SU-DHL-6 (cell line): ENCODE results near the gene PRKAR1B.

ENCODE experiments used
- CTCF ChIP-seq: fragments of 200-600 bp; sonication (generic); IDR thresholded peaks from one replicate; pipeline ENCODE4 v1.5.1; 2017; ENCODE audit warnings: antibody characterized with exemption, mild to moderate bottlenecking, low read length, moderate library complexity; ENCODE audit not compliant: insufficient read depth, poor library complexity, severe bottlenecking
- EZH2phosphoT487 ChIP-seq: fragments of 200-600 bp; sonication (generic), shearing (Covaris generic); conservative IDR thresholded peaks from 2 replicates; pipeline ENCODE4 v1.6.1; 2018; ENCODE audit warnings: mild to moderate bottlenecking, antibody characterized with exemption, low read length, moderate library complexity, mixed read lengths

DNA sequence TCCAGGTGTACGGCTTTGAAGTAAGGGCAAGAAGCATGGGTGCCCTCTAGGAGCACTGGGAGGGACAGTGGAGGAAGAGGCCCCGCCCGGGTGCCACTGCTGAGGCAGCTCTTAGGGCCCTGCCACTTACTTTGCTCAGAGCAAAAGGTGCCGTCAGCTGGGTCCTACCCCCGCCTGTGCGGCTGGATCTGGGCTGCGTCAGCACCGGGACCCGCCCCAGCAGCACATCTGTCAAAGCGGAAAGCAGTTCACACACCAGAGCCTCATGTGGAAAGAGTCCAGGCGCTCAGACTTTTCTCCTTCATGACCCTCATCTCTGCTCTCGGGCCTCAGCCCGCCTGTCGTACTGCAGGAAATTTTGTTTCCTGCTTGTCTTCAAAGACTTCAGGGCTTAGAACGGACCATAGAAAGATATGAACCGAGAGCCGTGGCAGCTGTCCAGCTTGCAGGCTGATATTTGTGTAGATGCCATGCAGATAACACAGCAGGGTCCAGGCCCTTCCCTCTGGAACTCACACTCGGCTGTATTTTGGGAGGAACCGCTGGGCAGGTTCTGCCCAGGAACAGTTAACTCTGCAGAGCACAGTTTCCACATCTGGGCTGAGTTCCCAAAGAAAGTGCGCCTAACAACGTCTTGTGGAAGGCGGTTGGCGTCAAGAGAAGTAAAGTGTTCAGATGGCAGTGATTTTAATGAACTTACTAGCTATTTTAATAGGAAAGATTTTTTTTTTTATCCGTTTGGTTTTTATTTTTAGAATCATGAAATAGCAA, 44.3 kb upstream of the PRKAR1B start:
- TF ChIP-seq CTCF (no peak), EZH2phosphoT487 (no peak)
